ENCODE results near the gene FBXL19. TPM values are rescaled to one million over a fixed set of nuclear protein-coding genes. Genes with fewer than 3 reads are reported as not detected.

Gene FBXL19
- total and polyA plus RNA-seq, 2 of the 13 experiments (the other 11 are each of a cell fraction or from before 2014, with no cell fraction given): 6.0 to 13.7 TPM

- TF ChIP-seq E2F1 (CRISPR knock-in tag; IDR thresholded peaks at IDR 0.05): peak; percentile 49; the same call in 1 of the 2 replicates
- no peak for TF ChIP-seq ZNF562 (CRISPR knock-in tag; IDR thresholded peaks at IDR 0.05; ENCODE audit: borderline replicate concordance)
- TF ChIP-seq NR2F2 (IDR thresholded peaks at IDR 0.05; ENCODE audit: borderline replicate concordance, low read depth): no peak; the same call in 1 of the 2 replicates
- TF ChIP-seq STAT6 (CRISPR knock-in tag; IDR thresholded peaks at IDR 0.05; ENCODE audit: borderline replicate concordance): peak; percentile 78; the same call in 1 of the 2 replicates
- peak; percentile 91 for TF ChIP-seq POLR2G (IDR thresholded peaks at IDR 0.05; ENCODE audit: low read depth, low read length)
- no peak for TF ChIP-seq ATF6 (CRISPR knock-in tag; conservative IDR thresholded peaks at IDR 0.05)
- no peak for TF ChIP-seq ZSCAN9 (CRISPR knock-in tag; IDR thresholded peaks at IDR 0.05; ENCODE audit: borderline replicate concordance)
- no peak for TF ChIP-seq ATF7 (IDR thresholded peaks at IDR 0.05)
- TF ChIP-seq ATF7 (CRISPR knock-in tag; IDR thresholded peaks at IDR 0.05): no peak
- 0 out of 2 replicates have a peak, but pooled peaks have one; percentile 38 for TF ChIP-seq ZNF367 (CRISPR knock-in tag; IDR thresholded peaks at IDR 0.05; ENCODE audit: borderline replicate concordance)
- TF ChIP-seq ZFP1 (CRISPR knock-in tag; IDR thresholded peaks at IDR 0.05): no peak
- no peak for TF ChIP-seq ZBTB42 (CRISPR knock-in tag; IDR thresholded peaks at IDR 0.05)
- TF ChIP-seq ZNF276 (CRISPR knock-in tag; IDR thresholded peaks at IDR 0.05; ENCODE audit: low read depth): no peak; the same call in 1 of the 2 replicates
- TF ChIP-seq HMGXB3 (CRISPR knock-in tag; IDR thresholded peaks at IDR 0.05; ENCODE audit: borderline replicate concordance): no peak
- no peak for TF ChIP-seq GTF2F1 (IDR thresholded peaks at IDR 0.05; ENCODE audit: low read length)
- TF ChIP-seq ZNF230 (CRISPR knock-in tag; IDR thresholded peaks at IDR 0.05): no peak
These were observed 25.6 kb downstream of the FBXL19 start, which contains the start of gene ORAI3 (continued) for GRCh38 chr16:30948667-30949649.

Data from HepG2 (cell line).